Measurements from ENCODE around the gene PRSS36.

PRSS36 gene

DNA sequence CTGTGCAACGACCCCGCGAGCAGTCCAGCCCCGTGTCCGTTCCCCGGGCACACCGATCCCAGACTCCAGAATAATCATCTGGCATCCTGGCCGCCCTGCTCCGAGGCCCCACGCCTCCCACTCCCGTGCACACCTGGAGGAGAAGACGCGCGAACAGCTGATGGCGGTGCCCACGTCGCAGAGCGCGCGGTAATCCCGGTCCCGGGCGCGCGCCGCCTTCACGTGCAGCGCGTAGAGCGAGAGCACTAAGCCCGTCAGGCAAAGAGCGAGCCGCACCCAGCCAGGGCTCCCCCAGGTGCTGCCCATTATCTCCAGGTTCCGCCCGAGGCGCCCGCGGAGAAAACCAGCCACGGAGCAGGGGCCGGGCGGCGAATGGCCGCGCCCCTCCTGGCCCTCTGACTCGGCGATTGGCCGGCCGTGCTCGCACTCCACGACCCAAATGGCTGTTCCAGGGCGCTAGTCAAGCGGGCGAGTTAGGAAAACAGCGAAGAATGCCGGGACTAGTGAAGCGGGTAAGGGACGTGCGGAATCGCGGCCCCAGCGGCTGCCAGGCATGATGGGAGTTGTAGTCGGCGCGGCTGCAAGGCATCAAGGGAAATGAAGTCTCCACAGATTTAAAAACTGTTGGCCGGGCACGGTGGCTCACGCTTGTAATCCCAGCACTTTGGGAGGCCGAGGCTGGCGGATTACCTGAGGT is 55.3 kb downstream of the PRSS36 start, which contains the start of gene VKORC1:
Gene VKORC1 (minus strand): TSS at position 374 of the 697 bp plus-strand sequence. CDS start 68 bp downstream, at position 306.
- DNase-seq = peak; percentile 98

DNA sequence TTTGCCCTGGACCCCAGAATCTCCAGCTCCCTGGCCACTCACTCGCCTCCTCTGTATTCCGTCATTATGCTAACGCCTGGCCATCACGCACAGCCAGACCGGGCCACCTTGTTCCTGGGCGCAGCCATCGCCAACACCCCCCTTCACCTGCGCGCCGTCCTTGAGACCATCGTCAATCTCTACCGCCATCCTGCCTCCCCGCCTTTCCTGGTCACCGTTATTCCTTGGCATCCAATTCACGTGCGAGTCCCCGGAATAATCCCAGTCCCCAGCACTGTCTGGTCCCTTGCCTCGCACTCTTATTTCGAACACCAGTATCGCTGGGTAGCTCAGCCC is 55.8 kb downstream of the PRSS36 start:
- DNase-seq = no peak

DNA sequence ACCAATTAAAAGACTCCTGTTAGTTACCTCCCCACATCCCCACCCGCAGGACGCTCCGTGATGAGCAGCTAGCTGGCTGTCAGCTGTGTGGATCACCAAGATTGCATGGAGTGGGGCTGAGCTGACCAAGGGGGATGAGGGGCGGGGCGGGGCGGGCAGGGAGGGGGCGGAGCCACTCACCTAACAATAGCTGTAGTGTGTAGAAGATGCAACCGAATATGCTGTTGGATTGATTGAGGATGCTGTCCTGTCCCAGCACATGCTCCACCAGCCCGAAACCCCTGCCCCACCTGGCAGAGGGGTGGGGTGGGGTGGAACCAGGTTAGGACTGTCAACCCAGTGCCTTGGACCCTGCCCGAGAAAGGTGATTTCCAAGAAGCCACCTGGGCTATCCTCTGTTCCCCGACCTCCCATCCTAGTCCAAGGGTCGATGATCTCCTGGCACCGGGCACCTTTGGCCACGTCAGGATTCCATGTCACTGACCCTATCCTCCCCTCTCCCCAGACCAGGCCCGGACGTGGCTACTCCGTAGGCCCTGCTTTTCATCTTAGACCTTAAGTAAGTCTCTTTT is 56.6 kb downstream of the PRSS36 start:
- DNase-seq = peak; percentile 43

DNA sequence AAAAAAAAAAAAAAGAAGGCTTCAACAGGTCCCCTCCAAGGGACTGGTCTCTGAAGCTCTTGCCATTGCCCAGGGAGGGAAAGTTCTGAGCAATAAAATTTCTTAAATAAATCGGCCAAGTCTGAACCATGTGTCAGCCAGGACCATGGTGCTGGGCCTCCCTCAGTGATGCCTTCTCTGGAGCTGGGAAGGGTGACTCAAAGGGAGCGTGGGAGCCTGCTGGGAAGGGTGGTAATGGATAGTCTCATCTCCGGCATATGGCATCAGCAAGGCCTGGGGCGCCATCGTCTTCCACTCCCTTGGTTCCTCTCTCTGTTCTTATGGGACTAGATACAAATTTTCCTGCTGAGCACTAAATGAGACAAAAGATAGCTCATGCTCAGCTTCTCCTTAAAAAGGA is 57.5 kb downstream of the PRSS36 start:
- DNase-seq = no peak

DNA sequence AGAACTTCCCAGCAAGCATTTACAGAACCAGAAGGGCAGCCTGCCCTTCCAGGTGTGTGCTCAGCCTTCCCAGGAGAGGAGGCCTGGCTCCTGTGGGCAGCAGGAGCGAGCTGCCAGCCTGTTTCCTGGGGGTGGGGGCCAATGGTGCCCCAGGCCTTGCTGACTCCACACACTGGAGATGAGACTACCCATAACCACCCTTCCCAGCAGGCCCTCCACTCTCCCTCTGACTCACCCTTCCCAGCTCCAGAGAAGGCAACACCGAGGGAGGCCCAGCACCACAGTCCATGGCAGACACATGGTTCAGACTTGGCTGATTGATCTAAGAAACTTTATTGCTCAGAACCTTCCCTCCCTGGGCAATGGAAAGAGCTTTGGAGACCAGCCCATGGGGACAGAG is 59.3 kb downstream of the PRSS36 start:
- no peak for DNase-seq

DNA sequence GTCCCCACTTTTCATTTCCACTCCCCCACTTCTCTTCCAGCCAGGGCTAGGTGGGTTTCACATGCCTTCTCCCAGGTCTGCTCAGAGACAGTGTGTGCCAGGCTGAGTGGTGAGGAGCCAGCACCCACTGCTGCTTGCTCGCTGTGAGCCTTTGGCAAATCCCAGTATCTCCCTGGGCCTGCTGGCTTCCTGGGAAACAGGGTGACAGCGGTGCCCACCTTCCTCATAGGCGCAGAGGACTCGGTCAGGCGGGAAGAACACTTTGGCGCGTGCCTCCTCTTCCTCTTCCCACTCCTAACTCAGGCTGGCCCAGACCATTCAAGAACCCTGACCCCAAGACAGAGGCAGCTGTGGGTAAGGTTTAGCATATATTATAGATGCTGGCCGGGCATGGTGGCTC is 60.7 kb downstream of the PRSS36 start:
- no peak for DNase-seq

Measured in RPMI8226 (cell line).